ENCODE results near the gene ANKRD24.
"Not testable (repeated sequence)": the region's sequence is repeated elsewhere in the genome, so short reads cannot be mapped to it uniquely, and the experiment has no call there.

The ANKRD24 gene

DNA sequence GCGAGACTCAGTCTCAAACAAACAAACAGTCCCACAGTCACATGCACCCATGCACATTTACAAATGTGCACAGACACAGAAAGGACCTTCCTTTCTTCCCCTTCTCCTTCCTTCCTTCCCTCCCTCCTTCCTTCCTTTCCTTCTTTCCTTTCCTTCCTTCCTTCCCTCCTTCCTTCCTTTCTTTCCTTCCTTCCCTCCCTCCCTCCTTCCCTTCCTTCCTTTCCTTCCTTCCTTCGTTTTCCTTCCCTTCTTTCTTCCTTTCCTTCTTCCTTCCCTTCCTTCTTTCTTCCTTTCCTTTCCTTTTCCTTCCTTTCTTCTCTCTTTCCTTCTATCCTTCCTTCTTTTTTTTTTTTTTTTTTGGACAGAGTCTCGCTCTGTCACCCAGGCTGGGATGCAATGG, 30.6 kb downstream of the ANKRD24 start:
- no peak overlapping the region for H3K9ac ChIP-seq (ENCODE audit: low read depth in 1 of 2, low read length in 2 of 2)

DNA sequence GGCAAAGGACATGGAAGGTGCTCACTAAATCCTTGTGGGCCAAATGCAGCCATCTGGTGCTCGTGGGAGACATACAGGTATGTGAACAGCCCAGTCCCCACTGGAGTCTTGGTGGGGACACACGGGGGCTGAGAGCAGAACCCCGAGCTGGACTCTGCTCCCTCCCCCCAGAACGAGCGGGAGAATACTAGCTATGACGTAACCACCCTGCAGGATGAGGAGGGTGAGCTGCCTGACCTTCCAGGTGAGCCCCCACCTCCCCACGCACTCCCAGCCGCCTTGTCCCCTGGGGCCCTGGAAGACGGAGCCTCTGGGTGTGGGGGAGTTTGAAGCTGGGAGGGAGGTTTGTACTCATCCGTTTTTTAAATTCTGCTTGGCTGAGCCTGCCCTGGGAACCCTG, 33.3 kb downstream of the ANKRD24 start:
- no peak overlapping the region for H3K27ac ChIP-seq (ENCODE audit: low read depth in 2 of 2, low read length in 2 of 2)
- H3K9ac ChIP-seq (ENCODE audit: low read depth in 1 of 2, low read length in 2 of 2) = no peak overlapping the region
- H3K9me3 ChIP-seq (ENCODE audit: control insufficient read depth in 2 of 2, low read length in 2 of 2) = no peaks in the 10 kb centered on the region
- no peaks in the 10 kb centered on the region for H3K4me1 ChIP-seq (ENCODE audit: control insufficient read depth in 2 of 2, insufficient read depth in 2 of 2, low read length in 2 of 2)
- H3K36me3 ChIP-seq (ENCODE audit: control insufficient read depth in 2 of 2, insufficient read depth in 2 of 2, low read length in 2 of 2) = no peaks in the 10 kb centered on the region
- H3K27me3 ChIP-seq (ENCODE audit: control insufficient read depth in 2 of 2, insufficient read depth in 2 of 2, low read length in 2 of 2) = peaks cover 2 to 3% of the 10 kb centered on the region in 2 donors
- H3K4me3 ChIP-seq (ENCODE audit: low read length in 2 of 2) = no peak overlapping the region

More for the DNA sequence above, 30.6 kb downstream of the ANKRD24 start:
- Histone ChIP-seq H3K27ac (ENCODE audit: low read depth in 2 of 2, low read length in 2 of 2) (no peak overlapping the region), H3K4me1 (ENCODE audit: control insufficient read depth in 2 of 2, insufficient read depth in 2 of 2, low read length in 2 of 2) (no peaks in the 10 kb centered on the region), H3K36me3 (ENCODE audit: control insufficient read depth in 2 of 2, insufficient read depth in 2 of 2, low read length in 2 of 2) (no peaks in the 10 kb centered on the region), H3K27me3 (ENCODE audit: control insufficient read depth in 2 of 2, insufficient read depth in 2 of 2, low read length in 2 of 2) (peaks cover 2 to 3% of the 10 kb centered on the region in 2 donors), H3K9me3 (ENCODE audit: control insufficient read depth in 2 of 2, low read length in 2 of 2) (no peaks in the 10 kb centered on the region), H3K4me3 (ENCODE audit: low read length in 2 of 2) (no peak overlapping the region)

DNA sequence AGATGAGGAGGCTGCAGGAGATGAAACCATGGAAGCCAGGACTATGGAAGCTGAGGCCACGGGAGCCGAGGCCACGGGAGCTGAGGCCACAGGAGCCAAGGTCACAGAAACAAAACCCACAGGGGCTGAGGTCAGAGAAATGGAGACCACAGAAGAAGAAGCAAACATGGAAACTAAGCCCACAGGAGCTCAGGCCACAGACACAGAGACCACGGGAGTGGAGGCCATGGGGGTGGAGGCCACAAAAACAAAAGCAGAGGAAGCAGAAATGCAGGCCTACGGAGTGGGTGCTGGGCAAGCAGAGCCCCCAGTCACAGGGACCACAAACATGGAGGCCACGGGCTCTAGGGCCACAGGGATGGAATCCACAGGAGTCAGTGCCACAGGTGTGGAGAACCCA, 34.4 kb downstream of the ANKRD24 start:
- Histone ChIP-seq H3K36me3 (ENCODE audit: control insufficient read depth in 2 of 2, insufficient read depth in 2 of 2, low read length in 2 of 2) (no peaks in the 10 kb centered on the region), H3K27me3 (ENCODE audit: control insufficient read depth in 2 of 2, insufficient read depth in 2 of 2, low read length in 2 of 2) (peaks cover 2 to 3% of the 10 kb centered on the region in 2 donors), H3K27ac (ENCODE audit: low read depth in 2 of 2, low read length in 2 of 2) (no peak overlapping the region), H3K4me1 (ENCODE audit: control insufficient read depth in 2 of 2, insufficient read depth in 2 of 2, low read length in 2 of 2) (no peaks in the 10 kb centered on the region), H3K9ac (ENCODE audit: low read depth in 1 of 2, low read length in 2 of 2) (no peak overlapping the region), H3K9me3 (ENCODE audit: control insufficient read depth in 2 of 2, low read length in 2 of 2) (no peaks in the 10 kb centered on the region), H3K4me3 (ENCODE audit: low read length in 2 of 2) (no peak overlapping the region)

DNA sequence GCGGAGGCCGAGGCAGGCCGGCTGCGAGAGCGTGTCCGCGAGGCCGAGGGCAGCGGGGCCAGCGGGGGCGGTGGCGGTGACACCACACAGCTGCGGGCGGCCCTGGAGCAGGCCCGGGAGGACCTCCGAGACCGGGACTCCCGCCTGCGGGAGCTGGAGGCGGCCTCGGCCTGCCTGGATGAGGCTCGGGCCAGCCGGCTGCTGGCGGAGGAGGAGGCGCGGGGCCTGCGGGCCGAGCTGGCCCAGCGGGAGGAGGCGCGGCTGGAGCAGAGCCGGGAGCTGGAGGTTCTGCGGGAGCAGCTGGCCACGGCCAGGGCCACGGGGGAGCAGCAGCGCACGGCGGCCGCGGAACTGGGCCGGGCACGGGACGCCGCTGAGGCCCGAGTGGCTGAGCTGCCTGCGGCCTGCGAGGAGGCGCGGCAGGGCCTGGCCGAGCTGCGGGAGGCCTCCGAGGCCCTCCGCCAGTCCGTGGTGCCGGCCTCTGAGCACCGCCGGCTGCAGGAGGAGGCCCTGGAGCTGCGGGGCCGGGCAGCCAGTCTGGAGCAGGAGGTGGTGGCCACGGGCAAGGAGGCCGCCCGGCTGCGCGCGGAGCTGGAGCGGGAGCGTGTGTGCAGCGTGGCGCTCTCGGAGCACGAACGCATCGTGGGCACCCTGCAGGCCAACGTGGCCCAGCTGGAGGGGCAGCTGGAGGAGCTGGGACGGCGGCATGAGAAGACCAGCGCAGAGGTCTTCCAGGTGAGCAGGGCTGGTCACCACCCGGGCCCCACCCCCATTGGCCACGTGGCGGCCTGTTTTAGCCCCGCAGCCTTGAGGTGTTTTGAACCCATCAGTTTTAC, 35.2 kb downstream of the ANKRD24 start:
- H3K4me1 ChIP-seq (ENCODE audit: control insufficient read depth in 2 of 2, insufficient read depth in 2 of 2, low read length in 2 of 2) = no peaks in the 10 kb centered on the region
- H3K36me3 ChIP-seq (ENCODE audit: control insufficient read depth in 2 of 2, insufficient read depth in 2 of 2, low read length in 2 of 2) = no peaks in the 10 kb centered on the region
- no peak overlapping the region for H3K4me3 ChIP-seq (ENCODE audit: low read length in 2 of 2)
- H3K9ac ChIP-seq (ENCODE audit: low read depth in 1 of 2, low read length in 2 of 2) = no peak overlapping the region
- H3K27me3 ChIP-seq (ENCODE audit: control insufficient read depth in 2 of 2, insufficient read depth in 2 of 2, low read length in 2 of 2) = no peaks in the 10 kb centered on the region
- no peak overlapping the region for H3K27ac ChIP-seq (ENCODE audit: low read depth in 2 of 2, low read length in 2 of 2)
- H3K9me3 ChIP-seq (ENCODE audit: control insufficient read depth in 2 of 2, low read length in 2 of 2) = no peaks in the 10 kb centered on the region

DNA sequence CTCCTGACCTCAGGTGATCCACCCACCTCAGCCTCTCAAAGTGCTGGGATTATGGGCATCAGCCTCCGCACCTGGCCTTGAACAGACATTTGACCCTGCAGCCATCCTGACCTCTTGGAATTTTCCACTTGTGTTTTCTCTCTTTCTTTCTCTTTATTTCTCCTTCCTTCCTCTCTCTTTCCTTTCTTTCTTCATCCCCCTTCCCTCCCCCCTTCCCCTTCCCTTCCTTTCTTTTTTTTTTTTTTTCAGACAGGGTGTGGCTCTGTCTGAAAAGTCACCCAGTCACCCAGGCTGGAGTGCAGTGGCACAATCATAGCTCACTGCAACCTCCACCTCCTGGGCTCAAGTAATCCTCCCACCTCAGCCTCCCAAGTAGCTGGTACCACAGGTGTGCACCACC, 36.0 kb downstream of the ANKRD24 start:
- not testable (repeated sequence) for H3K27me3 ChIP-seq (ENCODE audit: control insufficient read depth in 2 of 2, insufficient read depth in 2 of 2, low read length in 2 of 2); H3K4me3 ChIP-seq (ENCODE audit: low read length in 2 of 2); H3K36me3 ChIP-seq (ENCODE audit: control insufficient read depth in 2 of 2, insufficient read depth in 2 of 2, low read length in 2 of 2); H3K9me3 ChIP-seq (ENCODE audit: control insufficient read depth in 2 of 2, low read length in 2 of 2); H3K27ac ChIP-seq (ENCODE audit: low read depth in 2 of 2, low read length in 2 of 2); H3K9ac ChIP-seq (ENCODE audit: low read depth in 1 of 2, low read length in 2 of 2); H3K4me1 ChIP-seq (ENCODE audit: control insufficient read depth in 2 of 2, insufficient read depth in 2 of 2, low read length in 2 of 2)

DNA sequence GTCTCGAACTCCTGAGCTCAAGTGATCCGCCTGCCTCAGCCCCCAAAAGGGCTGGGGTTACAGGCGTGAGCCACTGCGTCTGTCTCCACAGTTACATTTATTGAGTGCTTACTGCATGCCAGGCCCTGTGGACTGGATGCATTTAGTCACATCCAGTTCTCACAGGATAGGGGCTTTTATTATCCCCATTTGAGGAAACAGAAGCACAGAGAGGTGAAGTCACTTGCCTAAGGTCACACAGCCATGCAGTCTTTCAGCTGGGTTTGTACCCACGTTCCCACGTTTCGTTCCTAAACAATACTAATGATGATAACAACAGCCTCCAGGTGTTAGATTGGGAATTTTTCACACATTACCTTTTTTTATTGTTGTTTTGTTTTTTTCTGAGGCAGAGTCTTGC, 37.7 kb downstream of the ANKRD24 start:
- H3K4me3 ChIP-seq (ENCODE audit: low read length in 2 of 2) = no peak overlapping the region
- H3K27me3 ChIP-seq (ENCODE audit: control insufficient read depth in 2 of 2, insufficient read depth in 2 of 2, low read length in 2 of 2) = peaks cover 0 to 6% of the 10 kb centered on the region in 2 donors
- no peak overlapping the region for H3K27ac ChIP-seq (ENCODE audit: low read depth in 2 of 2, low read length in 2 of 2)
- H3K9me3 ChIP-seq (ENCODE audit: control insufficient read depth in 2 of 2, low read length in 2 of 2) = no peaks in the 10 kb centered on the region
- no peak overlapping the region for H3K9ac ChIP-seq (ENCODE audit: low read depth in 1 of 2, low read length in 2 of 2)
- no peaks in the 10 kb centered on the region for H3K36me3 ChIP-seq (ENCODE audit: control insufficient read depth in 2 of 2, insufficient read depth in 2 of 2, low read length in 2 of 2)
- no peaks in the 10 kb centered on the region for H3K4me1 ChIP-seq (ENCODE audit: control insufficient read depth in 2 of 2, insufficient read depth in 2 of 2, low read length in 2 of 2)

DNA sequence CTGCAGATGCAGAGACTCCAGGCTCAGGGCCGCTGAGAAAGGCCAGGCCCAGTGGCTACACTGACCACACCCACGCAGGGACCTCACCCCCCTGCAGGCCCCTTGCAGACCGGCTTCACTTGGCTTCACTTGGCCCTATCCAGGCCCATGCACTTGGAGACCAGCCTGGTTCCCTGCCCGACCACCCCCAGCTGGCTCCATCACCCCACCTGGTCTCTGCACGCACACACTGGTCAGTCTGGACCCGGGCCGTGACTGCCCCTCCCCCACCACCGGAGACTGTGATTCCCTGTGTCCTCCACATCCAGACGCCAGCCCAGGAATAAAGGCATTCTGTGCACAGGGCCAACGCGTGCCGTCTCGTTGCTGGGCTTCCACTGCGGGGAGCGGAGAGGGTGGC, 42.0 kb downstream of the ANKRD24 start:
- H3K4me1 ChIP-seq (ENCODE audit: control insufficient read depth in 2 of 2, insufficient read depth in 2 of 2, low read length in 2 of 2) = no peaks in the 10 kb centered on the region
- H3K9ac ChIP-seq (ENCODE audit: low read depth in 1 of 2, low read length in 2 of 2) = no peak overlapping the region
- H3K36me3 ChIP-seq (ENCODE audit: control insufficient read depth in 2 of 2, insufficient read depth in 2 of 2, low read length in 2 of 2) = no peaks in the 10 kb centered on the region
- no peak overlapping the region for H3K4me3 ChIP-seq (ENCODE audit: low read length in 2 of 2)
- no peak overlapping the region for H3K27ac ChIP-seq (ENCODE audit: low read depth in 2 of 2, low read length in 2 of 2)
- H3K9me3 ChIP-seq (ENCODE audit: control insufficient read depth in 2 of 2, low read length in 2 of 2) = no peaks in the 10 kb centered on the region
- peaks cover 2 to 22% of the 10 kb centered on the region in 2 donors for H3K27me3 ChIP-seq (ENCODE audit: control insufficient read depth in 2 of 2, insufficient read depth in 2 of 2, low read length in 2 of 2)

DNA sequence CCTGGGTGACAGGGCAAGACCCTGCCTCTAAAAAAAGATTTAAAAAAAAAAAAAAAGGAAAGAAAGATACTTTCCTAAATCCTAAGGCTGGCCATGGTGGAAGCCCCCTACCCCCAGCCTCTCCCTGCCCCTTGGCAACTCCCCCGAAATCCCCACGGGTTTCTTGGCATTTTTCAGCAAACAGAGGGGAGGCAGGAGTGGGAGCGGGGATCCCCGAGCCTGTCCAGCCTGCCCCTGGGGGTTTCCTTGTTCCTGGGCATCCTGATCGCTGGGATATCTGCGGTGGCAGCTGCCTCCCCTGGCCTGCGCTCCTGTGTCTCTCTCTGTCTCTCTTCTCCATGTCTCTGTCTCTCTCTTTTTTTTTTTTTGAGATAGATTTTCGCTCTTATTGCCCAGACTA, 43.4 kb downstream of the ANKRD24 start:
- no peak overlapping the region for H3K9ac ChIP-seq (ENCODE audit: low read depth in 1 of 2, low read length in 2 of 2)
- no peaks in the 10 kb centered on the region for H3K4me1 ChIP-seq (ENCODE audit: control insufficient read depth in 2 of 2, insufficient read depth in 2 of 2, low read length in 2 of 2)
- no peak overlapping the region for H3K27ac ChIP-seq (ENCODE audit: low read depth in 2 of 2, low read length in 2 of 2)
- no peak overlapping the region for H3K4me3 ChIP-seq (ENCODE audit: low read length in 2 of 2)
- no peaks in the 10 kb centered on the region for H3K36me3 ChIP-seq (ENCODE audit: control insufficient read depth in 2 of 2, insufficient read depth in 2 of 2, low read length in 2 of 2)
- peaks cover 5 to 25% of the 10 kb centered on the region in 2 donors for H3K27me3 ChIP-seq (ENCODE audit: control insufficient read depth in 2 of 2, insufficient read depth in 2 of 2, low read length in 2 of 2)
- H3K9me3 ChIP-seq (ENCODE audit: control insufficient read depth in 2 of 2, low read length in 2 of 2) = no peaks in the 10 kb centered on the region

DNA sequence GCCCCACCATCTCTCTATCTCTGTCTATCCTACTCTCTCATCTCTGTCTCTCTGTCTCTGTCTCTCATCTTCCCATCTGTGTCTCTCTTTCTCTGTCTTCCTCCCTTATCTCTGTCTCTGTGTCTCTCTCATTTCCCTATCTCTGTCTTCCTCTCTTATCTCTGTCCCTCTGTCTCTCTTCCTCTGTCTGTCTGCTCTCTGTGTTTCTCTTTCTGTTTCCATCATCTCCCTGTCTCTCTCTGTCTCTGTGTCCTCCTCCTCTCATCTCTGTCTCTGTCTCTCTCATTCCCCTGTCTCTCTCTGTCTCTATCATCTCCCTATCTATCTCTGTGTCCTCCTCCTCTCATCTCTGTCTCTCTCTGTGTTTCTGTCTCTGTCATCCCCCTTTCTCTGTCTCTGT, 45.3 kb downstream of the ANKRD24 start:
- no peak overlapping the region for H3K4me3 ChIP-seq (ENCODE audit: low read length in 2 of 2)
- no peaks in the 10 kb centered on the region for H3K9me3 ChIP-seq (ENCODE audit: control insufficient read depth in 2 of 2, low read length in 2 of 2)
- no peak overlapping the region for H3K9ac ChIP-seq (ENCODE audit: low read depth in 1 of 2, low read length in 2 of 2)
- H3K27me3 ChIP-seq (ENCODE audit: control insufficient read depth in 2 of 2, insufficient read depth in 2 of 2, low read length in 2 of 2) = peaks cover 5 to 25% of the 10 kb centered on the region in 2 donors
- no peak overlapping the region for H3K27ac ChIP-seq (ENCODE audit: low read depth in 2 of 2, low read length in 2 of 2)
- H3K4me1 ChIP-seq (ENCODE audit: control insufficient read depth in 2 of 2, insufficient read depth in 2 of 2, low read length in 2 of 2) = no peaks in the 10 kb centered on the region
- H3K36me3 ChIP-seq (ENCODE audit: control insufficient read depth in 2 of 2, insufficient read depth in 2 of 2, low read length in 2 of 2) = no peaks in the 10 kb centered on the region

DNA sequence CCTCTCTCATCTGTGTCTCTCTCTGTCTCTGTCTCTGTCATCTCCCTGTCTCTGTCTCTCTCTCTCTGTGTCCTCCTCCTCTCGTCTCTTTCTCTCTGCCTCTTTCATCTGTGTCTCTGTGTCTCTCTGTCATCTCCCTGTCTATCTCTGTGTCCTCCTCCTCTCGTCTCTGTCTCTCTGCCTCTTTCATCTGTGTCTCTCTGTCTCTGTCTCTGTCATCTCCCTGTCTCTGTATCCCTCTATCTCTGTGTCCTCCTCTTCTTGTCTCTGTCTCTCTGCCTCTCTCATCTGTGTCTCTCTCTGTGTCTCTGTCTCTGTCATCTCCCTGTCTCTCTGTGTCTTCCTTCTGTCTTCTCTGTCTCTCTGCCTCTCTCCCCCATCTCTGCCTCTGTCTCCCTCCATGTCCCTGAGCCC, 46.3 kb downstream of the ANKRD24 start:
- no peak overlapping the region for H3K9ac ChIP-seq (ENCODE audit: low read depth in 1 of 2, low read length in 2 of 2)
- H3K27me3 ChIP-seq (ENCODE audit: control insufficient read depth in 2 of 2, insufficient read depth in 2 of 2, low read length in 2 of 2) = peaks cover 5 to 25% of the 10 kb centered on the region in 2 donors
- H3K36me3 ChIP-seq (ENCODE audit: control insufficient read depth in 2 of 2, insufficient read depth in 2 of 2, low read length in 2 of 2) = no peaks in the 10 kb centered on the region
- no peaks in the 10 kb centered on the region for H3K4me1 ChIP-seq (ENCODE audit: control insufficient read depth in 2 of 2, insufficient read depth in 2 of 2, low read length in 2 of 2)
- H3K9me3 ChIP-seq (ENCODE audit: control insufficient read depth in 2 of 2, low read length in 2 of 2) = no peaks in the 10 kb centered on the region
- no peak overlapping the region for H3K4me3 ChIP-seq (ENCODE audit: low read length in 2 of 2)
- H3K27ac ChIP-seq (ENCODE audit: low read depth in 2 of 2, low read length in 2 of 2) = no peak overlapping the region

All from mucosa of rectum (tissue), 2 donors.